ENCODE measurements around the gene TIE1.

DNA sequence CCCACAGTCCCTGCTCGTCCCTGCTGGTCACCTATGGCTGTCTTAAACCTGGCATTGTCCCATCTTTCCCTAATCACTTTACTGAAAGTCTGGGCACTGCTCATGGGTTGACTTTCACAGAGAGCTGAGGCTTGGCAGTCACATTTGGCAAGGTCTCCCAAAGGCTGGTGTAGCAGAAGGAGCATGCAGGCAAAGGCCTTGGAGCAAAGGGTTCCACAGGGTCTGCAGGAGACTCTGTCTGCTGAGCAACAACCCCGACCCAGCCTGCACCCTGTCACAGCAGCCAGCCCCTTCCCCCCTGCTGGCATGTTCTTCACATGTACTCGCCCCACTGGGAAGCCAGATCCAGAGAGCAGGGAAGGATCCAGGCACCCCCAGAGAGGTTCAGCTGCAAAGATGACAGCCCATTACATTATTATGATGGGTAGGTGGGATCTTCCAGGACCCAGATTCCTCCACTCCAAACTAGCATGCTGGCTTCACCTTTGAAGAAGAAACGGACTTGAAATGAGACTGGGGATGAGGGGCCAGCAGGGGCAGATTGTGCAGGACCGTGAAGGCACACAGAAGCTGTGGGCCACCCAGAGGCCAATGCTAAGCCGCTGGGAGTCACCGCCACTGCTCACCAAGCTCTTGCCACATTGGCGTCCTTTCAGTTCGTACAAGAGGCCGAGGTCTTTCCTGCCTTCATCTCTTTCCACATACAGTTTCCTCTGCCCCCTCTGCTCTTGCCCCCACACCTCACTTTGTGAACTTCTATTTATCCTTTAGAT lies 45.2 kb upstream of the TIE1 start:
- TF ChIP-seq FOXP2 (optimal IDR thresholded peaks at IDR 0.05; ENCODE audit: borderline replicate concordance, extremely low read depth, extremely low read length, insufficient read depth) (no peak), REST (IDR thresholded peaks at IDR 0.05; ENCODE audit: insufficient read depth in 1 of 2, low read depth in 2 of 2, low read length in 2 of 2) (no peak), SIN3A (IDR thresholded peaks at IDR 0.05; ENCODE audit: borderline replicate concordance, insufficient read depth, low read length) (no peak), TAF1 (IDR thresholded peaks at IDR 0.05; ENCODE audit: borderline replicate concordance, insufficient read depth, low read length) (no peak), POLR2AphosphoS5 (IDR thresholded peaks at IDR 0.05; ENCODE audit: low read depth, low read length) (no peak)

Data from PFSK-1 (cell line).